ENCODE measurements around the gene DVL2.

- no peak for TF ChIP-seq CTCF (IDR thresholded peaks at IDR 0.05; ENCODE audit: extremely low read depth in 1 of 2, insufficient read depth in 1 of 2, low read depth in 1 of 2, low read length in 2 of 2)
- no peak for TF ChIP-seq EZH2 (IDR thresholded peaks at IDR 0.05; ENCODE audit: borderline replicate concordance, low read depth, low read length, severe bottlenecking)
These were observed 17.0 kb downstream of the DVL2 start for GRCh38 chr17:7217113-7217987.

All from endothelial cell of umbilical vein (primary cell).